HepG2 (cell line): ENCODE data around the gene INF2. TPM values are rescaled to one million over a fixed set of nuclear protein-coding genes. Genes with fewer than 3 reads are reported as not detected.

Source experiments
- ATAC-seq: fragments of 200-7000 bp; cut with Tn5 transposase; 3 replicates; pipeline ENCODE4 v1.9.1; 2020; ENCODE audit warnings: mild to moderate bottlenecking, moderate library complexity
- BruUV-seq: library from RNA; stranded (reverse); fragments of 400-500 nt; replicated peaks from 2 replicates; lab custom pipeline; 2021; lab: Mats Ljungman, UMichigan
- CTCF ChIA-PET: fragments of 300-600 bp; formaldehyde crosslinking; extraction: SDS; loops from one replicate; lab custom pipeline; 2021; ENCODE audit warnings: low total read pairs, inconsistent platforms, low intra/inter-chr PET ratio; lab: Yijun Ruan, JAX
- POLR2A ChIA-PET: fragments of 350-600 bp; sonication (Branson Sonifier 250); formaldehyde crosslinking; loops from one replicate; lab custom pipeline; 2020; ENCODE audit warnings: antibody characterized with exemption, inconsistent platforms; lab: Yijun Ruan, JAX
- DNase-seq: peaks from one replicate; pipeline ENCODE4 v3.0.0-alpha.2; 2015; ENCODE audit warnings: low spot score
- FAIRE-seq: peaks from 3 replicates; lab custom pipeline; 2011; peaks lifted over from hg19 to GRCh38; lab: Jason Lieb, UNC
- H2AFZ ChIP-seq: one replicate; pipeline ENCODE4 v1.6.1; 2011; ENCODE audit warnings: low read length, inconsistent platforms
- H3K27ac ChIP-seq: fragments of 300-600 bp; 3 replicates; pipeline ENCODE4 v1.8.0; 2011; ENCODE audit warnings: mixed run types, mild to moderate bottlenecking, mixed read lengths, low read length, inconsistent platforms; ENCODE audit not compliant: insufficient read depth; ENCODE audit errors: extremely low read length
- H3K27me3 ChIP-seq, 2 experiments: fragments of 200-600 bp in 1 of 2; 2 replicates in 1 of 2; 3 replicates in 1 of 2; pipeline versions ENCODE4 v1.6.0 to v1.8.0; 2011; ENCODE audit warnings: low read length in 2 of 2, mild to moderate bottlenecking in 2 of 2, moderate library complexity in 2 of 2, inconsistent platforms in 1 of 2; ENCODE audit not compliant: insufficient read depth in 2 of 2, control insufficient read depth in 1 of 2
- H3K36me3 ChIP-seq, 2 experiments: fragments of 200-600 bp in 1 of 2; replicated peaks in 1 of 2; 2 replicates in 1 of 2; 3 replicates in 1 of 2; pipeline versions ENCODE4 v1.5.1 to v1.8.0; 2011; ENCODE audit warnings: low read length in 2 of 2, inconsistent platforms in 1 of 2; ENCODE audit not compliant: insufficient read depth in 2 of 2, control insufficient read depth in 1 of 2
- H3K4me1 ChIP-seq: 2 replicates; pipeline ENCODE4 v1.5.1; 2012; ENCODE audit warnings: low read length, inconsistent platforms; ENCODE audit not compliant: insufficient read depth
- H3K4me2 ChIP-seq: 2 replicates; pipeline ENCODE4 v1.6.0; 2011; ENCODE audit warnings: low read depth, low read length, inconsistent platforms
- H3K4me3 ChIP-seq, 3 experiments: fragments of 200-600 bp in 1 of 3; sonication (generic), shearing (Covaris generic) in 1 of 3; replicated peaks in 1 of 3; 2 replicates each; pipeline ENCODE4 v1.5.1; 2011 to 2016; ENCODE audit warnings: low read length in 3 of 3, inconsistent platforms in 2 of 3, low read depth in 2 of 3, mild to moderate bottlenecking in 2 of 3, control low read depth in 1 of 3, mixed read lengths in 1 of 3; ENCODE audit not compliant: insufficient read depth in 1 of 3
- H3K79me2 ChIP-seq: one replicate; pipeline ENCODE4 v1.6.1; 2011; ENCODE audit warnings: low read length, inconsistent platforms; ENCODE audit not compliant: insufficient read depth
- H3K9ac ChIP-seq: 2 replicates; pipeline ENCODE4 v1.6.0; 2011; ENCODE audit warnings: mild to moderate bottlenecking, low read depth, low read length, inconsistent platforms; ENCODE audit not compliant: insufficient read depth
- H3K9me3 ChIP-seq: 2 replicates; pipeline ENCODE4 v1.5.1; 2012; ENCODE audit warnings: mild to moderate bottlenecking, low read length
- H4K20me1 ChIP-seq: 2 replicates; pipeline ENCODE4 v1.6.0; 2011; ENCODE audit warnings: inconsistent platforms, mild to moderate bottlenecking, low read length, moderate library complexity; ENCODE audit not compliant: insufficient read depth
- HINFP ChIP-seq: sonication (generic); formaldehyde crosslinking; IDR thresholded peaks from 2 replicates; pipeline ENCODE4 v1.4.0; 2020; ENCODE audit warnings: low read depth, mild to moderate bottlenecking, missing genetic modification reagents
- HNF1B ChIP-seq: sonication (generic); formaldehyde crosslinking; IDR thresholded peaks from 2 replicates; pipeline ENCODE4 v1.5.1; 2020; ENCODE audit warnings: mild to moderate bottlenecking, moderate library complexity, missing genetic modification reagents
- NBN ChIP-seq: fragments of 450-650 bp; conservative IDR thresholded peaks from 2 replicates; pipeline ENCODE4 v1.6.1; 2017
- NFE2L2 ChIP-seq: fragments of 150-350 bp; IDR thresholded peaks from 2 replicates; pipeline ENCODE4 v1.6.1; 2014; ENCODE audit warnings: low read length
- PHF5A ChIP-seq: IDR thresholded peaks from one replicate; pipeline ENCODE4 v1.6.1; 2018; ENCODE audit warnings: low read depth, missing genetic modification reagents; ENCODE audit not compliant: unreplicated experiment
- PLRG1 ChIP-seq: fragments of 450-650 bp; conservative IDR thresholded peaks from 2 replicates; pipeline ENCODE4 v1.6.1; 2016
- ZNF333 ChIP-seq: sonication (generic); formaldehyde crosslinking; IDR thresholded peaks from 2 replicates; pipeline ENCODE4 v1.4.0; 2020; ENCODE audit warnings: mild to moderate bottlenecking, missing genetic modification reagents, borderline replicate concordance
- ZNF496 ChIP-seq: sonication (generic); formaldehyde crosslinking; IDR thresholded peaks from 2 replicates; pipeline ENCODE4 v1.8.1; 2023; ENCODE audit warnings: mild to moderate bottlenecking, moderate library complexity, missing genetic modification reagents; ENCODE audit not compliant: insufficient replicate concordance
- ZNF7 ChIP-seq: IDR thresholded peaks from 2 replicates; pipeline ENCODE4 v1.6.1; 2016; ENCODE audit warnings: missing biosample characterization, missing genetic modification reagents
- ZNF792 ChIP-seq: IDR thresholded peaks from 2 replicates; pipeline ENCODE4 v1.6.1; 2016
- ZNF879 ChIP-seq: sonication (generic); formaldehyde crosslinking; IDR thresholded peaks from 2 replicates; pipeline ENCODE4 v1.8.1; 2023; ENCODE audit warnings: missing genetic modification reagents
- ZSCAN30 ChIP-seq: sonication (generic); formaldehyde crosslinking; IDR thresholded peaks from 2 replicates; pipeline ENCODE4 v1.5.0; 2020; ENCODE audit warnings: mild to moderate bottlenecking, missing genetic modification reagents
- WGBS: methylation state at CpG from one replicate; pipeline ENCODE4 v1.1.6; 2017; ENCODE audit warnings: low lambda C conversion rate; 5-methylcytosine and 5-hydroxymethylcytosine counted together
- in situ Hi-C: cut with HindIII; loops from 2 replicates; pipeline ENCODE4 v1.10.0; 2017; ENCODE audit warnings: low pct_unique_long_range_greater_than_20kb; ENCODE audit not compliant: extremely low pct_ligation_motif_present
- intact Hi-C: fragments of 100-400 bp; cut with micrococcal nuclease; formaldehyde crosslinking; loops from one replicate; pipeline ENCODE4 v1.10.0; 2022; ENCODE audit not compliant: unreplicated experiment
- polyA plus RNA-seq, 8 experiments: library from polyadenylated mRNA; depleted of rRNA in 3 of 8; stranded (reverse) in 7 of 8; unstranded in 1 of 8; fragments of >200 nt; fragmentation: Illumina TruSeq in 4 of 8; extraction: Trizol in 4 of 8; gene quantifications; 2 replicates each; pipeline versions ENCODE4 v1.2.1 to v1.2.3, GENCODE V29; 2011 to 2016; ENCODE audit warnings: low read depth in 4 of 8, missing spikeins in 1 of 8, mixed read lengths in 1 of 8; ENCODE audit not compliant: insufficient read depth in 1 of 8
- total RNA-seq, 5 experiments: library from RNA; depleted of rRNA; stranded (reverse); fragments of >200 nt; fragmentation: Illumina TruSeq; extraction: Trizol; gene quantifications; 2 replicates each; pipeline ENCODE4 v1.2.3, GENCODE V29; 2016; ENCODE audit warnings: low read depth in 1 of 5
- TF ChIP-seq, protein P1 (sequence below): sonication (generic); formaldehyde crosslinking; IDR thresholded peaks from 2 replicates; pipeline ENCODE4 v1.8.1; 2022; ENCODE audit warnings: mild to moderate bottlenecking, missing genetic modification reagents
- TF ChIP-seq, protein P2 (sequence below): sonication (generic); formaldehyde crosslinking; IDR thresholded peaks from 2 replicates; pipeline ENCODE4 v1.4.0; 2020; ENCODE audit warnings: mild to moderate bottlenecking, missing genetic modification reagents
- TF ChIP-seq, protein P3 (sequence below): IDR thresholded peaks from 2 replicates; pipeline ENCODE4 v1.6.1; 2016; ENCODE audit warnings: control low read depth

Gene INF2
- total and polyA plus RNA-seq, 2 of the 13 experiments (the other 11 are each of a cell fraction or from before 2014, with no cell fraction given) = 16.4 to 26.4 TPM

GRCh38 chr14:104654119-104654518 lies 35.3 kb upstream of the INF2 start:
- Histone ChIP-seq H3K9me3 (peaks cover 16% of the 10 kb centered on the region), H3K79me2 (no peaks in the 10 kb centered on the region), H3K27ac (no peak overlapping the region), H3K9ac (no peak overlapping the region), H3K27me3 (peaks cover 12 to 27% of the 10 kb centered on the region in 2 experiments; a peak in 4 of 5 replicates), H3K4me1 (peaks cover 45% of the 10 kb centered on the region), H4K20me1 (no peaks in the 10 kb centered on the region), H3K36me3 (no peaks in the 10 kb centered on the region), H3K4me3 (no peak overlapping the region), H3K4me2 (peak overlapping the region; percentile 28; the same call in 1 of the 2 replicates), H2AFZ (no peak overlapping the region)
- DNase-seq (peak; percentile 79), ATAC-seq (no peak), FAIRE-seq (peak; percentile 81)
- in situ Hi-C loops (loop anchor here (5.0 to 10.0 kb wide), 2 partner anchors 53 to 171 kb away; no protein-coding TSS in a partner anchor), intact Hi-C loops (loop anchor here (5.0 kb wide), 1 partner anchor 33 kb away; the partner anchor contains the start of gene INF2)
- CTCF ChIA-PET = interaction anchor here (1.0 to 1.4 kb wide), 2 partner anchors 27 to 54 kb away, joined by 3 read pairs; no protein-coding TSS in a partner anchor
- WGBS = 3% methylated on average over 6 of the region's 6 CpGs
- POLR2A ChIA-PET = interaction anchor here (0.7 to 2.9 kb wide), 3 partner anchors 12 to 34 kb away, joined by 3 to 15 read pairs (median 3); no protein-coding TSS in a partner anchor
- BruUV-seq = no TSS peak
- peak; percentile 85; the same call in 1 of the 2 replicates for TF ChIP-seq HNF1B (CRISPR knock-in tag)
- no peak for TF ChIP-seq NBN
- TF ChIP-seq HINFP (CRISPR knock-in tag) = no peak
- TF ChIP-seq ZNF7 (CRISPR knock-in tag) = no peak
- TF ChIP-seq ZNF333 = no peak
- TF ChIP-seq, protein P1, sequence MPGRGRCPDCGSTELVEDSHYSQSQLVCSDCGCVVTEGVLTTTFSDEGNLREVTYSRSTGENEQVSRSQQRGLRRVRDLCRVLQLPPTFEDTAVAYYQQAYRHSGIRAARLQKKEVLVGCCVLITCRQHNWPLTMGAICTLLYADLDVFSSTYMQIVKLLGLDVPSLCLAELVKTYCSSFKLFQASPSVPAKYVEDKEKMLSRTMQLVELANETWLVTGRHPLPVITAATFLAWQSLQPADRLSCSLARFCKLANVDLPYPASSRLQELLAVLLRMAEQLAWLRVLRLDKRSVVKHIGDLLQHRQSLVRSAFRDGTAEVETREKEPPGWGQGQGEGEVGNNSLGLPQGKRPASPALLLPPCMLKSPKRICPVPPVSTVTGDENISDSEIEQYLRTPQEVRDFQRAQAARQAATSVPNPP (CRISPR knock-in tag) = no peak
- TF ChIP-seq, protein P2, sequence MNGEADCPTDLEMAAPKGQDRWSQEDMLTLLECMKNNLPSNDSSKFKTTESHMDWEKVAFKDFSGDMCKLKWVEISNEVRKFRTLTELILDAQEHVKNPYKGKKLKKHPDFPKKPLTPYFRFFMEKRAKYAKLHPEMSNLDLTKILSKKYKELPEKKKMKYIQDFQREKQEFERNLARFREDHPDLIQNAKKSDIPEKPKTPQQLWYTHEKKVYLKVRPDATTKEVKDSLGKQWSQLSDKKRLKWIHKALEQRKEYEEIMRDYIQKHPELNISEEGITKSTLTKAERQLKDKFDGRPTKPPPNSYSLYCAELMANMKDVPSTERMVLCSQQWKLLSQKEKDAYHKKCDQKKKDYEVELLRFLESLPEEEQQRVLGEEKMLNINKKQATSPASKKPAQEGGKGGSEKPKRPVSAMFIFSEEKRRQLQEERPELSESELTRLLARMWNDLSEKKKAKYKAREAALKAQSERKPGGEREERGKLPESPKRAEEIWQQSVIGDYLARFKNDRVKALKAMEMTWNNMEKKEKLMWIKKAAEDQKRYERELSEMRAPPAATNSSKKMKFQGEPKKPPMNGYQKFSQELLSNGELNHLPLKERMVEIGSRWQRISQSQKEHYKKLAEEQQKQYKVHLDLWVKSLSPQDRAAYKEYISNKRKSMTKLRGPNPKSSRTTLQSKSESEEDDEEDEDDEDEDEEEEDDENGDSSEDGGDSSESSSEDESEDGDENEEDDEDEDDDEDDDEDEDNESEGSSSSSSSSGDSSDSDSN = 0 out of 2 replicates have a peak, but pooled peaks have one; percentile 24
- no peak for TF ChIP-seq ZNF879 (CRISPR knock-in tag)
- no peak for TF ChIP-seq ZSCAN30 (CRISPR knock-in tag)
- TF ChIP-seq, protein P3, sequence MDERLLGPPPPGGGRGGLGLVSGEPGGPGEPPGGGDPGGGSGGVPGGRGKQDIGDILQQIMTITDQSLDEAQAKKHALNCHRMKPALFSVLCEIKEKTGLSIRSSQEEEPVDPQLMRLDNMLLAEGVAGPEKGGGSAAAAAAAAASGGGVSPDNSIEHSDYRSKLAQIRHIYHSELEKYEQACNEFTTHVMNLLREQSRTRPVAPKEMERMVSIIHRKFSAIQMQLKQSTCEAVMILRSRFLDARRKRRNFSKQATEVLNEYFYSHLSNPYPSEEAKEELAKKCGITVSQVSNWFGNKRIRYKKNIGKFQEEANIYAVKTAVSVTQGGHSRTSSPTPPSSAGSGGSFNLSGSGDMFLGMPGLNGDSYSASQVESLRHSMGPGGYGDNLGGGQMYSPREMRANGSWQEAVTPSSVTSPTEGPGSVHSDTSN (CRISPR knock-in tag) = no peak
- peak; percentile 49; the same call in 1 of the 2 replicates for TF ChIP-seq ZNF792 (CRISPR knock-in tag)
- TF ChIP-seq PLRG1 = no peak
- TF ChIP-seq NFE2L2 = no peak
- peak; percentile 76 for TF ChIP-seq PHF5A (CRISPR knock-in tag)
- TF ChIP-seq ZNF496 (CRISPR knock-in tag) = no peak
